GM23338 (cell line): ENCODE data around the gene ATP8A2. TPM values are rescaled to one million over a fixed set of nuclear protein-coding genes. Genes with fewer than 3 reads are reported as not detected.

Experiments
- ATAC-seq: fragments of 200-7000 bp; cut with Tn5 transposase; 3 replicates; pipeline ENCODE4 v1.9.1; 2020
- DNase-seq: peaks from one replicate; pipeline ENCODE4 v3.0.0-alpha.2; 2015; ENCODE audit warnings: low spot score
- H2AFZ ChIP-seq: fragments of 200-600 bp; sonication (generic); 2 replicates; pipeline ENCODE4 v1.8.0; 2016; ENCODE audit warnings: antibody characterized with exemption, mild to moderate bottlenecking, moderate library complexity
- H3F3A ChIP-seq: fragments of 200-600 bp; sonication (generic); replicated peaks from 2 replicates; pipeline ENCODE4 v1.8.0; 2017; ENCODE audit warnings: antibody characterized with exemption, mixed run types, low read depth
- H3K27ac ChIP-seq: fragments of 200-600 bp; sonication (generic); 2 replicates; pipeline ENCODE4 v1.6.1; 2016; ENCODE audit warnings: low read depth
- H3K27me3 ChIP-seq: fragments of 200-600 bp; sonication (generic); 2 replicates; pipeline ENCODE4 v1.8.0; 2016; ENCODE audit warnings: mild to moderate bottlenecking, mixed run types, moderate library complexity; ENCODE audit not compliant: insufficient read depth
- H3K36me3 ChIP-seq: fragments of 200-600 bp; sonication (generic); 2 replicates; pipeline ENCODE4 v1.8.0; 2016; ENCODE audit warnings: mild to moderate bottlenecking; ENCODE audit not compliant: insufficient read depth
- H3K4me1 ChIP-seq: fragments of 200-600 bp; sonication (generic); 2 replicates; pipeline ENCODE4 v1.8.0; 2016; ENCODE audit warnings: mild to moderate bottlenecking, moderate library complexity; ENCODE audit not compliant: insufficient read depth
- H3K4me2 ChIP-seq: fragments of 200-600 bp; sonication (generic); 2 replicates; pipeline ENCODE4 v1.7.1; 2017; ENCODE audit warnings: mixed run types
- H3K4me3 ChIP-seq: fragments of 200-600 bp; sonication (generic); 2 replicates; pipeline ENCODE4 v1.6.1; 2016; ENCODE audit warnings: mixed run types
- H3K79me2 ChIP-seq: fragments of 200-600 bp; sonication (generic); replicated peaks from 2 replicates; pipeline ENCODE4 v1.8.0; 2017; ENCODE audit warnings: mild to moderate bottlenecking; ENCODE audit not compliant: insufficient read depth
- H3K9me2 ChIP-seq: fragments of 200-600 bp; sonication (generic); 2 replicates; pipeline ENCODE4 v1.8.0; 2017; ENCODE audit not compliant: insufficient read depth
- H4K20me1 ChIP-seq: fragments of 200-600 bp; sonication (generic); replicated peaks from 2 replicates; pipeline ENCODE4 v1.8.0; 2017; ENCODE audit warnings: mild to moderate bottlenecking; ENCODE audit not compliant: insufficient read depth
- H3K27ac Mint-ChIP-seq: 2 replicates; pipeline ENCODE4 v1.8.0; 2020; ENCODE audit warnings: inconsistent platforms, mild to moderate bottlenecking, moderate library complexity, mixed read lengths
- H3K27me3 Mint-ChIP-seq: 3 replicates; pipeline ENCODE4 v1.8.0; 2022; ENCODE audit warnings: low read depth, mild to moderate bottlenecking, moderate library complexity, mixed read lengths, inconsistent platforms; ENCODE audit not compliant: insufficient read depth, poor library complexity
- H3K36me3 Mint-ChIP-seq: 3 replicates; pipeline ENCODE4 v1.8.0; 2021; ENCODE audit warnings: low read depth, mild to moderate bottlenecking, inconsistent platforms, moderate library complexity, mixed read lengths
- H3K4me1 Mint-ChIP-seq: 3 replicates; pipeline ENCODE4 v1.8.0; 2020; ENCODE audit warnings: mild to moderate bottlenecking, inconsistent platforms, mixed read lengths
- H3K4me3 Mint-ChIP-seq: 3 replicates; pipeline ENCODE4 v1.8.0; 2021; ENCODE audit warnings: moderate library complexity, mild to moderate bottlenecking, inconsistent platforms, mixed read lengths
- H3K9me3 Mint-ChIP-seq: 3 replicates; pipeline ENCODE4 v1.8.0; 2020; ENCODE audit warnings: moderate library complexity, mild to moderate bottlenecking, inconsistent platforms, mixed read lengths
- CREB1 ChIP-seq: fragments of 250-450 bp; sonication (Bioruptor Pico); IDR thresholded peaks from 2 replicates; pipeline ENCODE4 v1.5.0; 2020; ENCODE audit warnings: low read depth, mild to moderate bottlenecking, moderate library complexity
- CTCF ChIP-seq, 2 experiments: fragments of 200-600 bp in 1 of 2; sonication (generic) in 1 of 2; conservative IDR thresholded peaks; 2 replicates each; pipeline versions ENCODE4 v1.5.1 to v1.6.1; 2016 to 2017; ENCODE audit warnings: antibody characterized with exemption in 2 of 2, low read depth in 2 of 2, mild to moderate bottlenecking in 2 of 2, moderate library complexity in 1 of 2
- ETS1 ChIP-seq: IDR thresholded peaks from 2 replicates; pipeline ENCODE4 v1.6.1; 2016; ENCODE audit warnings: antibody characterized with exemption
- EZH2 ChIP-seq: fragments of 200-600 bp; sonication (generic); IDR thresholded peaks from one replicate; pipeline ENCODE4 v1.8.0; 2017; ENCODE audit warnings: antibody characterized with exemption, mild to moderate bottlenecking, low read depth; ENCODE audit not compliant: unreplicated experiment
- EZH2phosphoT487 ChIP-seq: fragments of 200-600 bp; sonication (generic); IDR thresholded peaks from one replicate; pipeline ENCODE4 v1.8.1; 2018; ENCODE audit warnings: antibody characterized with exemption; ENCODE audit not compliant: unreplicated experiment
- NANOG ChIP-seq: IDR thresholded peaks from 2 replicates; pipeline ENCODE4 v1.6.1; 2016; ENCODE audit warnings: antibody characterized with exemption, borderline replicate concordance
- POLR2AphosphoS5 ChIP-seq: IDR thresholded peaks from 2 replicates; pipeline ENCODE4 v1.6.1; 2016; ENCODE audit warnings: antibody characterized with exemption, low read depth
- REST ChIP-seq: IDR thresholded peaks from one replicate; pipeline ENCODE4 v1.6.1; 2018; ENCODE audit warnings: antibody characterized with exemption; ENCODE audit not compliant: unreplicated experiment
- STAT1 ChIP-seq: IDR thresholded peaks from one replicate; pipeline ENCODE4 v1.6.1; 2016; ENCODE audit warnings: antibody characterized with exemption; ENCODE audit not compliant: unreplicated experiment
- ZNF114 ChIP-seq: fragments of 250-450 bp; sonication (Bioruptor Pico); IDR thresholded peaks from 2 replicates; pipeline ENCODE4 v1.5.0; 2020; ENCODE audit warnings: mild to moderate bottlenecking, moderate library complexity
- ZNF331 ChIP-seq: fragments of 250-450 bp; sonication (Bioruptor Pico); IDR thresholded peaks from 2 replicates; pipeline ENCODE4 v1.5.0; 2020; ENCODE audit warnings: low read depth, mild to moderate bottlenecking, moderate library complexity
- polyA plus RNA-seq: library from polyadenylated mRNA; unstranded; fragments of >200 nt; fragmentation: Nextera tagmentation; extraction: Ambion mirVana; gene quantifications from 2 replicates; pipeline ENCODE4 v1.2.1, GENCODE V29; 2016
- total RNA-seq: library from RNA; depleted of rRNA; stranded (reverse); fragments of >200 nt; shearing (Covaris generic); gene quantifications from 2 replicates; pipeline ENCODE4 v1.2.3, GENCODE V29; 2014

ATP8A2 gene
- total and polyA plus RNA-seq, 2 experiments from 2014 or later, result 5.7 to 8.8 TPM

GRCh38 chr13:25731037-25731436 is 359.3 kb downstream of the ATP8A2 start:
- Mint-ChIP-seq H3K4me3 (no peak overlapping the region), H3K27ac (no peak overlapping the region), H3K27me3 (peaks cover 3% of the 10 kb centered on the region), H3K4me1 (peaks cover 31% of the 10 kb centered on the region), H3K9me3 (no peaks in the 10 kb centered on the region), H3K36me3 (no peaks in the 10 kb centered on the region)
- peaks cover 19% of the 10 kb centered on the region for H3K4me1 ChIP-seq
- no peak for DNase-seq
- no peak for ATAC-seq
- no peaks in the 10 kb centered on the region for H3K36me3 ChIP-seq
- no peaks in the 10 kb centered on the region for H3K27me3 ChIP-seq
- H3K79me2 ChIP-seq, result no peaks in the 10 kb centered on the region
- no peak overlapping the region for H2AFZ ChIP-seq
- H4K20me1 ChIP-seq, result no peaks in the 10 kb centered on the region
- H3K4me2 ChIP-seq, result no peak overlapping the region
- H3F3A ChIP-seq, result no peaks in the 10 kb centered on the region
- no peak overlapping the region for H3K27ac ChIP-seq
- TF ChIP-seq CTCF (conservative IDR thresholded peaks at IDR 0.05; ENCODE audit: low read depth in 2 of 2), result no peak
- H3K4me3 ChIP-seq, result no peak overlapping the region
- H3K9me2 ChIP-seq, result no peaks in the 10 kb centered on the region

- Histone ChIP-seq H4K20me1 (no peaks in the 10 kb centered on the region), H3K27me3 (no peaks in the 10 kb centered on the region), H3K4me2 (no peak overlapping the region), H2AFZ (no peak overlapping the region), H3K4me1 (peaks cover 19% of the 10 kb centered on the region), H3K4me3 (no peak overlapping the region), H3K79me2 (no peaks in the 10 kb centered on the region), H3K9me2 (no peaks in the 10 kb centered on the region), H3K27ac (no peak overlapping the region), H3F3A (no peaks in the 10 kb centered on the region), H3K36me3 (no peaks in the 10 kb centered on the region)
- no peak for ATAC-seq
- Mint-ChIP-seq H3K27ac (no peak overlapping the region), H3K4me3 (no peak overlapping the region), H3K4me1 (peaks cover 31% of the 10 kb centered on the region), H3K27me3 (peaks cover 3% of the 10 kb centered on the region), H3K36me3 (no peaks in the 10 kb centered on the region), H3K9me3 (no peaks in the 10 kb centered on the region)
- DNase-seq, result no peak
- TF ChIP-seq EZH2, result no peak
- no peak for TF ChIP-seq ZNF331 (CRISPR knock-in tag)
- no peak for TF ChIP-seq EZH2phosphoT487
- no peak for TF ChIP-seq ZNF114
Observed at GRCh38 chr13:25731536-25731935, 359.8 kb downstream of the ATP8A2 start.

GRCh38 chr13:25732111-25732865 is 360.5 kb downstream of the ATP8A2 start:
- no peaks in the 10 kb centered on the region for H3K9me2 ChIP-seq
- no peak overlapping the region for H3K4me2 ChIP-seq
- Mint-ChIP-seq H3K27me3 (peaks cover 3% of the 10 kb centered on the region), H3K9me3 (no peaks in the 10 kb centered on the region), H3K36me3 (no peaks in the 10 kb centered on the region), H3K4me1 (peaks cover 31% of the 10 kb centered on the region), H3K27ac (no peak overlapping the region), H3K4me3 (no peak overlapping the region)
- H3K27me3 ChIP-seq, result no peaks in the 10 kb centered on the region
- DNase-seq (no peak), ATAC-seq (no peak)
- H3K4me3 ChIP-seq, result no peak overlapping the region
- H3K36me3 ChIP-seq, result no peaks in the 10 kb centered on the region
- H3K4me1 ChIP-seq, result peaks cover 19% of the 10 kb centered on the region
- no peak overlapping the region for H3K27ac ChIP-seq
- H2AFZ ChIP-seq, result no peak overlapping the region
- no peaks in the 10 kb centered on the region for H3F3A ChIP-seq
- H4K20me1 ChIP-seq, result no peaks in the 10 kb centered on the region
- H3K79me2 ChIP-seq, result no peaks in the 10 kb centered on the region
- TF ChIP-seq ZNF331 (CRISPR knock-in tag), result no peak
- no peak for TF ChIP-seq POLR2AphosphoS5
- no peak for TF ChIP-seq STAT1
- no peak for TF ChIP-seq REST
- no peak for TF ChIP-seq EZH2
- no peak for TF ChIP-seq CREB1
- no peak for TF ChIP-seq ETS1
- no peak for TF ChIP-seq EZH2phosphoT487
- TF ChIP-seq NANOG, result no peak
